Measurements from ENCODE around the gene NUP214. TPM values are rescaled to one million over a fixed set of nuclear protein-coding genes. Genes with fewer than 3 reads are reported as not detected.

Gene NUP214
- total RNA-seq, 1 experiment from 2014 or later = 35.5 TPM

DNA sequence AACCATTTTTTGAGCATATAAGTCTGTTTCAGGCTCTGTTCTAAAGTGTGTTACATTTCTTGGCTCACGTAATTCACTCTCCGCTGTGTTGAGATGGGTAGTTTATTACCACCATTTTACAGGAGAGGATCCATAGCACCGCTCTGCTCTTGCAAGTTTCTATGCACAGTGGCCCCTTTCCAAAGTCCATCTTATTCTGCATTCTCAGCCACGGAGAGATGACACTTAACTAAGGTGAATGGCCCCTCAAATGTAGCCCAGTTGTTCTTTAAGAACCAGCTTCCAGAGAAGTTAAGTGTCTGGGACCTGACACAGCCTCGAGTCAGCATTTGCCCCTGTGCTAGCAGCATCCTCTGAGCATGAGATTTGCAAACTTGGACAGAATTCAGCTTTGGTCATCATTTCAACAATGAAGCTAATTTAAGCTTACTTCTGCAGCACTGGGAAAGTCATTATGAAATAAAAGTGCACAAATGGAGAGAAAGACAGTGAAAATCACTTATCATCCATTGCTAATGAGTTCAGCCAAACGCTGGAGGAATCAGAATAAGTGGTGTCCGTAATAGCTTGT lies 89.0 kb downstream of the NUP214 start:
- CTCF ChIA-PET = no interaction called here
- no TSS peak for BruUV-seq (replicated peaks)

More for the DNA sequence above, 89.0 kb downstream of the NUP214 start:
- H3K9me3 ChIP-seq (ENCODE audit: control insufficient read depth in 1 of 2, insufficient read depth in 1 of 2, low read depth in 1 of 2, low read length in 2 of 2) = no peaks in the 10 kb centered on the region
- H3K27ac ChIP-seq (ENCODE audit: low read depth, low read length) = no peak overlapping the region
- H3K9me2 ChIP-seq (ENCODE audit: insufficient read depth) = no peaks in the 10 kb centered on the region
- no peaks in the 10 kb centered on the region for H3K79me2 ChIP-seq (ENCODE audit: insufficient read depth, low read length)
- H3K9ac ChIP-seq (ENCODE audit: low read length) = no peak overlapping the region
- DNase-seq (ENCODE audit: low read depth, low spot score) = no peak
- no peak for ATAC-seq
- no peaks in the 10 kb centered on the region for H3K4me1 ChIP-seq (ENCODE audit: control insufficient read depth in 1 of 2, insufficient read depth in 2 of 2, low read length in 2 of 2)
- H2AFZ ChIP-seq (ENCODE audit: low read depth, low read length, poor library complexity, severe bottlenecking) = no peak overlapping the region
- TF ChIP-seq, protein P1, sequence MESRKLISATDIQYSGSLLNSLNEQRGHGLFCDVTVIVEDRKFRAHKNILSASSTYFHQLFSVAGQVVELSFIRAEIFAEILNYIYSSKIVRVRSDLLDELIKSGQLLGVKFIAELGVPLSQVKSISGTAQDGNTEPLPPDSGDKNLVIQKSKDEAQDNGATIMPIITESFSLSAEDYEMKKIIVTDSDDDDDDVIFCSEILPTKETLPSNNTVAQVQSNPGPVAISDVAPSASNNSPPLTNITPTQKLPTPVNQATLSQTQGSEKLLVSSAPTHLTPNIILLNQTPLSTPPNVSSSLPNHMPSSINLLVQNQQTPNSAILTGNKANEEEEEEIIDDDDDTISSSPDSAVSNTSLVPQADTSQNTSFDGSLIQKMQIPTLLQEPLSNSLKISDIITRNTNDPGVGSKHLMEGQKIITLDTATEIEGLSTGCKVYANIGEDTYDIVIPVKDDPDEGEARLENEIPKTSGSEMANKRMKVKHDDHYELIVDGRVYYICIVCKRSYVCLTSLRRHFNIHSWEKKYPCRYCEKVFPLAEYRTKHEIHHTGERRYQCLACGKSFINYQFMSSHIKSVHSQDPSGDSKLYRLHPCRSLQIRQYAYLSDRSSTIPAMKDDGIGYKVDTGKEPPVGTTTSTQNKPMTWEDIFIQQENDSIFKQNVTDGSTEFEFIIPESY (IDR thresholded peaks at IDR 0.05; ENCODE audit: extremely low read depth, insufficient replicate concordance, low read length) = no peak
- TF ChIP-seq POLR2AphosphoS5 (IDR thresholded peaks at IDR 0.05; ENCODE audit: low read depth, low read length) (no peak), CEBPB (IDR thresholded peaks at IDR 0.05; ENCODE audit: low read depth) (no peak), MAX (IDR thresholded peaks at IDR 0.05) (no peak), ATF3 (IDR thresholded peaks at IDR 0.05) (no peak), YY1 (IDR thresholded peaks at IDR 0.05; ENCODE audit: extremely low read depth, insufficient replicate concordance, low read depth, low read length) (no peak), JUND (IDR thresholded peaks at IDR 0.05) (no peak), RAD21 (IDR thresholded peaks at IDR 0.05; ENCODE audit: low read depth) (no peak), FOSL1 (IDR thresholded peaks at IDR 0.05; ENCODE audit: low read depth) (no peak), SIN3A (IDR thresholded peaks at IDR 0.05; ENCODE audit: low read depth) (no peak), ELF1 (IDR thresholded peaks at IDR 0.05; ENCODE audit: borderline replicate concordance, low read depth) (no peak), ZFX (IDR thresholded peaks at IDR 0.05) (no peak)
- TF ChIP-seq, protein P2, sequence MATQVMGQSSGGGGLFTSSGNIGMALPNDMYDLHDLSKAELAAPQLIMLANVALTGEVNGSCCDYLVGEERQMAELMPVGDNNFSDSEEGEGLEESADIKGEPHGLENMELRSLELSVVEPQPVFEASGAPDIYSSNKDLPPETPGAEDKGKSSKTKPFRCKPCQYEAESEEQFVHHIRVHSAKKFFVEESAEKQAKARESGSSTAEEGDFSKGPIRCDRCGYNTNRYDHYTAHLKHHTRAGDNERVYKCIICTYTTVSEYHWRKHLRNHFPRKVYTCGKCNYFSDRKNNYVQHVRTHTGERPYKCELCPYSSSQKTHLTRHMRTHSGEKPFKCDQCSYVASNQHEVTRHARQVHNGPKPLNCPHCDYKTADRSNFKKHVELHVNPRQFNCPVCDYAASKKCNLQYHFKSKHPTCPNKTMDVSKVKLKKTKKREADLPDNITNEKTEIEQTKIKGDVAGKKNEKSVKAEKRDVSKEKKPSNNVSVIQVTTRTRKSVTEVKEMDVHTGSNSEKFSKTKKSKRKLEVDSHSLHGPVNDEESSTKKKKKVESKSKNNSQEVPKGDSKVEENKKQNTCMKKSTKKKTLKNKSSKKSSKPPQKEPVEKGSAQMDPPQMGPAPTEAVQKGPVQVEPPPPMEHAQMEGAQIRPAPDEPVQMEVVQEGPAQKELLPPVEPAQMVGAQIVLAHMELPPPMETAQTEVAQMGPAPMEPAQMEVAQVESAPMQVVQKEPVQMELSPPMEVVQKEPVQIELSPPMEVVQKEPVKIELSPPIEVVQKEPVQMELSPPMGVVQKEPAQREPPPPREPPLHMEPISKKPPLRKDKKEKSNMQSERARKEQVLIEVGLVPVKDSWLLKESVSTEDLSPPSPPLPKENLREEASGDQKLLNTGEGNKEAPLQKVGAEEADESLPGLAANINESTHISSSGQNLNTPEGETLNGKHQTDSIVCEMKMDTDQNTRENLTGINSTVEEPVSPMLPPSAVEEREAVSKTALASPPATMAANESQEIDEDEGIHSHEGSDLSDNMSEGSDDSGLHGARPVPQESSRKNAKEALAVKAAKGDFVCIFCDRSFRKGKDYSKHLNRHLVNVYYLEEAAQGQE (IDR thresholded peaks at IDR 0.05; ENCODE audit: low read depth) = no peak
- ChIA-PET POLR2A (no interaction called here), RAD21 (ENCODE audit: low non-redundant PET in 1 of 2, low total read pairs in 2 of 2, uncharacterized antibody in 2 of 2, unreplicated experiment in 2 of 2) (no interaction called here)
- no peak overlapping the region for H3K4me3 ChIP-seq (replicated peaks in 1 of 2; ENCODE audit: low read depth in 1 of 2, low read length in 2 of 2)
- H4K20me1 ChIP-seq (ENCODE audit: insufficient read depth) = no peaks in the 10 kb centered on the region
- H3K27me3 ChIP-seq (ENCODE audit: insufficient read depth, low read length) = no peaks in the 10 kb centered on the region
- intact Hi-C loops (cut with micrococcal nuclease) = no loop called here
- no peak overlapping the region for H3K4me2 ChIP-seq (ENCODE audit: low read length)
- H3K36me3 ChIP-seq (ENCODE audit: control insufficient read depth in 1 of 2, insufficient read depth in 2 of 2, low read length in 2 of 2) = peaks cover 4 to 10% of the 10 kb centered on the region in 2 experiments; a peak in 3 of 4 replicates
